GM23338 (cell line): Measurements from ENCODE around the gene GRID1. TPM values are rescaled to one million over a fixed set of nuclear protein-coding genes. Genes with fewer than 3 reads are reported as not detected.

Source experiments
- ATAC-seq: fragments of 200-7000 bp; cut with Tn5 transposase; 3 replicates; pipeline ENCODE4 v1.9.1; 2020
- DNase-seq: peaks from one replicate; pipeline ENCODE4 v3.0.0-alpha.2; 2015; ENCODE audit warnings: low spot score
- H2AFZ ChIP-seq: fragments of 200-600 bp; sonication (generic); 2 replicates; pipeline ENCODE4 v1.8.0; 2016; ENCODE audit warnings: antibody characterized with exemption, mild to moderate bottlenecking, moderate library complexity
- H3F3A ChIP-seq: fragments of 200-600 bp; sonication (generic); replicated peaks from 2 replicates; pipeline ENCODE4 v1.8.0; 2017; ENCODE audit warnings: antibody characterized with exemption, mixed run types, low read depth
- H3K27ac ChIP-seq: fragments of 200-600 bp; sonication (generic); 2 replicates; pipeline ENCODE4 v1.6.1; 2016; ENCODE audit warnings: low read depth
- H3K27me3 ChIP-seq: fragments of 200-600 bp; sonication (generic); 2 replicates; pipeline ENCODE4 v1.8.0; 2016; ENCODE audit warnings: mild to moderate bottlenecking, mixed run types, moderate library complexity; ENCODE audit not compliant: insufficient read depth
- H3K36me3 ChIP-seq: fragments of 200-600 bp; sonication (generic); 2 replicates; pipeline ENCODE4 v1.8.0; 2016; ENCODE audit warnings: mild to moderate bottlenecking; ENCODE audit not compliant: insufficient read depth
- H3K4me1 ChIP-seq: fragments of 200-600 bp; sonication (generic); 2 replicates; pipeline ENCODE4 v1.8.0; 2016; ENCODE audit warnings: mild to moderate bottlenecking, moderate library complexity; ENCODE audit not compliant: insufficient read depth
- H3K4me2 ChIP-seq: fragments of 200-600 bp; sonication (generic); 2 replicates; pipeline ENCODE4 v1.7.1; 2017; ENCODE audit warnings: mixed run types
- H3K4me3 ChIP-seq: fragments of 200-600 bp; sonication (generic); 2 replicates; pipeline ENCODE4 v1.6.1; 2016; ENCODE audit warnings: mixed run types
- H3K79me2 ChIP-seq: fragments of 200-600 bp; sonication (generic); replicated peaks from 2 replicates; pipeline ENCODE4 v1.8.0; 2017; ENCODE audit warnings: mild to moderate bottlenecking; ENCODE audit not compliant: insufficient read depth
- H3K9me2 ChIP-seq: fragments of 200-600 bp; sonication (generic); 2 replicates; pipeline ENCODE4 v1.8.0; 2017; ENCODE audit not compliant: insufficient read depth
- H4K20me1 ChIP-seq: fragments of 200-600 bp; sonication (generic); replicated peaks from 2 replicates; pipeline ENCODE4 v1.8.0; 2017; ENCODE audit warnings: mild to moderate bottlenecking; ENCODE audit not compliant: insufficient read depth
- H3K27ac Mint-ChIP-seq: 2 replicates; pipeline ENCODE4 v1.8.0; 2020; ENCODE audit warnings: inconsistent platforms, mild to moderate bottlenecking, moderate library complexity, mixed read lengths
- H3K27me3 Mint-ChIP-seq: 3 replicates; pipeline ENCODE4 v1.8.0; 2022; ENCODE audit warnings: low read depth, mild to moderate bottlenecking, moderate library complexity, mixed read lengths, inconsistent platforms; ENCODE audit not compliant: insufficient read depth, poor library complexity
- H3K36me3 Mint-ChIP-seq: 3 replicates; pipeline ENCODE4 v1.8.0; 2021; ENCODE audit warnings: low read depth, mild to moderate bottlenecking, inconsistent platforms, moderate library complexity, mixed read lengths
- H3K4me1 Mint-ChIP-seq: 3 replicates; pipeline ENCODE4 v1.8.0; 2020; ENCODE audit warnings: mild to moderate bottlenecking, inconsistent platforms, mixed read lengths
- H3K4me3 Mint-ChIP-seq: 3 replicates; pipeline ENCODE4 v1.8.0; 2021; ENCODE audit warnings: moderate library complexity, mild to moderate bottlenecking, inconsistent platforms, mixed read lengths
- H3K9me3 Mint-ChIP-seq: 3 replicates; pipeline ENCODE4 v1.8.0; 2020; ENCODE audit warnings: moderate library complexity, mild to moderate bottlenecking, inconsistent platforms, mixed read lengths
- CREB1 ChIP-seq: fragments of 250-450 bp; sonication (Bioruptor Pico); IDR thresholded peaks from 2 replicates; pipeline ENCODE4 v1.5.0; 2020; ENCODE audit warnings: low read depth, mild to moderate bottlenecking, moderate library complexity
- CTCF ChIP-seq, 2 experiments: fragments of 200-600 bp in 1 of 2; sonication (generic) in 1 of 2; conservative IDR thresholded peaks; 2 replicates each; pipeline versions ENCODE4 v1.5.1 to v1.6.1; 2016 to 2017; ENCODE audit warnings: antibody characterized with exemption in 2 of 2, low read depth in 2 of 2, mild to moderate bottlenecking in 2 of 2, moderate library complexity in 1 of 2
- ETS1 ChIP-seq: IDR thresholded peaks from 2 replicates; pipeline ENCODE4 v1.6.1; 2016; ENCODE audit warnings: antibody characterized with exemption
- EZH2 ChIP-seq: fragments of 200-600 bp; sonication (generic); IDR thresholded peaks from one replicate; pipeline ENCODE4 v1.8.0; 2017; ENCODE audit warnings: antibody characterized with exemption, mild to moderate bottlenecking, low read depth; ENCODE audit not compliant: unreplicated experiment
- EZH2phosphoT487 ChIP-seq: fragments of 200-600 bp; sonication (generic); IDR thresholded peaks from one replicate; pipeline ENCODE4 v1.8.1; 2018; ENCODE audit warnings: antibody characterized with exemption; ENCODE audit not compliant: unreplicated experiment
- JUNB ChIP-seq: IDR thresholded peaks from one replicate; pipeline ENCODE4 v1.6.1; 2016; ENCODE audit warnings: antibody characterized with exemption; ENCODE audit not compliant: unreplicated experiment
- NANOG ChIP-seq: IDR thresholded peaks from 2 replicates; pipeline ENCODE4 v1.6.1; 2016; ENCODE audit warnings: antibody characterized with exemption, borderline replicate concordance
- POLR2AphosphoS5 ChIP-seq: IDR thresholded peaks from 2 replicates; pipeline ENCODE4 v1.6.1; 2016; ENCODE audit warnings: antibody characterized with exemption, low read depth
- REST ChIP-seq: IDR thresholded peaks from one replicate; pipeline ENCODE4 v1.6.1; 2018; ENCODE audit warnings: antibody characterized with exemption; ENCODE audit not compliant: unreplicated experiment
- STAT1 ChIP-seq: IDR thresholded peaks from one replicate; pipeline ENCODE4 v1.6.1; 2016; ENCODE audit warnings: antibody characterized with exemption; ENCODE audit not compliant: unreplicated experiment
- ZNF114 ChIP-seq: fragments of 250-450 bp; sonication (Bioruptor Pico); IDR thresholded peaks from 2 replicates; pipeline ENCODE4 v1.5.0; 2020; ENCODE audit warnings: mild to moderate bottlenecking, moderate library complexity
- ZNF331 ChIP-seq: fragments of 250-450 bp; sonication (Bioruptor Pico); IDR thresholded peaks from 2 replicates; pipeline ENCODE4 v1.5.0; 2020; ENCODE audit warnings: low read depth, mild to moderate bottlenecking, moderate library complexity
- ZNF462 ChIP-seq: fragments of 250-450 bp; sonication (Bioruptor Pico); IDR thresholded peaks from 2 replicates; pipeline ENCODE4 v1.5.0; 2020; ENCODE audit warnings: mild to moderate bottlenecking, moderate library complexity
- polyA plus RNA-seq: library from polyadenylated mRNA; unstranded; fragments of >200 nt; fragmentation: Nextera tagmentation; extraction: Ambion mirVana; gene quantifications from 2 replicates; pipeline ENCODE4 v1.2.1, GENCODE V29; 2016
- total RNA-seq: library from RNA; depleted of rRNA; stranded (reverse); fragments of >200 nt; shearing (Covaris generic); gene quantifications from 2 replicates; pipeline ENCODE4 v1.2.3, GENCODE V29; 2014

GRID1 gene
- total and polyA plus RNA-seq, 2 experiments from 2014 or later: 0.14 to 0.15 TPM

- Histone ChIP-seq H3K27ac (no peak overlapping the region), H3K4me3 (no peak overlapping the region), H3K36me3 (no peaks in the 10 kb centered on the region), H2AFZ (peak overlapping the region; percentile 69), H3K4me1 (no peaks in the 10 kb centered on the region), H3K27me3 (no peaks in the 10 kb centered on the region), H3K79me2 (no peaks in the 10 kb centered on the region), H4K20me1 (no peaks in the 10 kb centered on the region), H3K9me2 (no peaks in the 10 kb centered on the region), H3F3A (no peaks in the 10 kb centered on the region), H3K4me2 (no peak overlapping the region)
- no peak for DNase-seq
- H3K36me3 Mint-ChIP-seq: no peaks in the 10 kb centered on the region; the same call in 2 of the 3 replicates
- TF ChIP-seq ZNF462 (no peak), POLR2AphosphoS5 (no peak), JUNB (no peak), STAT1 (no peak), ETS1 (no peak), EZH2phosphoT487 (no peak), ZNF114 (CRISPR knock-in tag) (no peak), EZH2 (no peak), REST (no peak), CTCF (conservative IDR thresholded peaks at IDR 0.05; ENCODE audit: low read depth in 2 of 2) (no peak), ZNF331 (CRISPR knock-in tag) (no peak), CREB1 (no peak), NANOG (no peak)
- H3K4me1 Mint-ChIP-seq: no peaks in the 10 kb centered on the region; the same call in 2 of the 3 replicates
- peaks cover 13% of the 10 kb centered on the region for H3K27me3 Mint-ChIP-seq
- no peak overlapping the region for H3K4me3 Mint-ChIP-seq
- H3K27ac Mint-ChIP-seq: no peak overlapping the region
- peaks cover 2% of the 10 kb centered on the region; the same call in 1 of the 3 replicates for H3K9me3 Mint-ChIP-seq
- ATAC-seq: no peak
These were observed 38.5 kb downstream of the GRID1 start for GRCh38 chr10:86327954-86328725.
